Omental fat pad (tissue), 4 donors: ENCODE measurements around the gene CUX1. TPM values are rescaled to one million over a fixed set of nuclear protein-coding genes. Genes with fewer than 3 reads are reported as not detected.

Experiments used
- ATAC-seq: fragments of 150-250 bp; one replicate; pipeline ENCODE4 v1.9.1; 2016; ENCODE audit warnings: mild to moderate bottlenecking, moderate library complexity; ENCODE audit not compliant: low FRiP score
- DNase-seq: peaks from one replicate; pipeline ENCODE4 v3.0.0-alpha.2; 2019; ENCODE audit warnings: low spot score
- CTCF ChIP-seq, 3 donors: fragments of 450-650 bp; IDR thresholded peaks; one replicate each; pipeline ENCODE4 v1.5.1; 2016 to 2017; ENCODE audit warnings: antibody characterized with exemption in 3 of 3, mild to moderate bottlenecking in 3 of 3, moderate library complexity in 2 of 3
- total RNA-seq, 4 donors: library from RNA; depleted of rRNA; stranded (reverse); fragments of >200 nt; gene quantifications; one replicate each; pipeline ENCODE4 v1.1.0, GENCODE V29; 2016

CUX1 gene
- total RNA-seq, 4 donors from 2014 or later, result 67.6 to 141 (median 75.7) TPM

- peak; percentile 19 for ATAC-seq
- no peak for TF ChIP-seq CTCF (IDR thresholded peaks at IDR 0.05)
- no peak for DNase-seq
Observed at GRCh38 chr7:101950450-101951119, 133.2 kb downstream of the CUX1 start.

GRCh38 chr7:101951757-101952156 is 134.3 kb downstream of the CUX1 start:
- no peak for TF ChIP-seq CTCF (IDR thresholded peaks at IDR 0.05)
- ATAC-seq (no peak), DNase-seq (no peak)

- no peak for DNase-seq
- no peak for TF ChIP-seq CTCF (IDR thresholded peaks at IDR 0.05)
- peak; percentile 51 for ATAC-seq
Observed at GRCh38 chr7:101952355-101953247, 135.2 kb downstream of the CUX1 start.

GRCh38 chr7:101953248-101953819 is 135.9 kb downstream of the CUX1 start:
- DNase-seq (no peak), ATAC-seq (peak; percentile 87)
- TF ChIP-seq CTCF (IDR thresholded peaks at IDR 0.05), result no peak

- no peak for TF ChIP-seq CTCF (IDR thresholded peaks at IDR 0.05)
- ATAC-seq, result no peak
- no peak for DNase-seq
Observed at GRCh38 chr7:101954499-101954898, 137.1 kb downstream of the CUX1 start.

- TF ChIP-seq CTCF (IDR thresholded peaks at IDR 0.05), result no peak
- ATAC-seq (no peak), DNase-seq (no peak)
Observed at GRCh38 chr7:101956130-101956529, 138.7 kb downstream of the CUX1 start.
